Hypothalamus (tissue), 51 donors: ENCODE measurements around the gene ITPR1.

ENCODE experiments used
- DNase-seq, 51 donors: peaks; one replicate each; lab custom pipeline; 2025; lab: John Stamatoyannopoulos, UW

ITPR1 gene

GRCh38 chr3:4862973-4863372, 369.8 kb downstream of the ITPR1 start:
- DNase-seq, result no peak

- no peak for DNase-seq
Measured at GRCh38 chr3:4864503-4864902, 371.4 kb downstream of the ITPR1 start.

- no peak for DNase-seq
Measured at GRCh38 chr3:4865714-4866113, 372.6 kb downstream of the ITPR1 start.

GRCh38 chr3:4866866-4867265, 373.7 kb downstream of the ITPR1 start:
- no peak for DNase-seq

GRCh38 chr3:4877173-4877787, 384.1 kb downstream of the ITPR1 start:
- no peak for DNase-seq

GRCh38 chr3:4880850-4881249, 387.7 kb downstream of the ITPR1 start:
- no peak for DNase-seq

- no peak for DNase-seq
Measured at GRCh38 chr3:4882548-4882947, 389.4 kb downstream of the ITPR1 start.

- DNase-seq, result no peak
Measured at GRCh38 chr3:4883011-4883410, 389.9 kb downstream of the ITPR1 start.

GRCh38 chr3:4884888-4885287, 391.7 kb downstream of the ITPR1 start:
- no peak for DNase-seq

GRCh38 chr3:4885316-4885715, 392.2 kb downstream of the ITPR1 start:
- DNase-seq, result no peak

GRCh38 chr3:4886448-4886847, 393.3 kb downstream of the ITPR1 start:
- DNase-seq, result no peak

- no peak for DNase-seq
Measured at GRCh38 chr3:4887177-4887576, 394.0 kb downstream of the ITPR1 start.

GRCh38 chr3:4888913-4889846, 396.0 kb downstream of the ITPR1 start:
- no peak for DNase-seq

GRCh38 chr3:4889896-4890295, 396.7 kb downstream of the ITPR1 start:
- DNase-seq, result no peak

GRCh38 chr3:4894891-4895530, 401.9 kb downstream of the ITPR1 start:
- DNase-seq, result no peak

GRCh38 chr3:4895838-4896237, 402.7 kb downstream of the ITPR1 start:
- DNase-seq, result no peak
